ENCODE measurements around the gene SRM.
"Not testable (repeated sequence)": the region's sequence is repeated elsewhere in the genome, so short reads cannot be mapped to it uniquely, and the experiment has no call there.

DNA sequence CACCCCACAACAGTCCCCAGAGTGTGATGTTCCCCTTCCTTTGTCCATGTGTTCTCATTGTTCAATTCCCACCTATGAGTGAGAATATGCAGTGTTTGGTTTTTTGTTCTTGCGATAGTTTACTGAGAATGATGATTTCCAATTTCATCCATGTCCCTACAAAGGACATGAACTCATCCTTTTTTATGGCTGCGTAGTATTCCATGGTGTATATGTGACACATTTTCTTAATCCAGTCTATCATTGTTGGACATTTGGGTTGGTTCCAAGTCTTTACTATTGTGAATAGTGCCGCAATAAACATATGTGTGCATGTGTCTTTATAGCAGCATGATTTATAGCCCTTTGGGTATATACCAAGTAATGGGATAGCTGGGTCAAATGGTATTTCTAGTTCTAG lies 24.0 kb upstream of the SRM start:
- TF ChIP-seq CTCF (IDR thresholded peaks at IDR 0.05); EZH2 (IDR thresholded peaks at IDR 0.05; ENCODE audit: borderline replicate concordance, insufficient read depth, low read depth, low read length, poor library complexity, severe bottlenecking): not testable (repeated sequence)
